Neural cell (in vitro differentiated cells): ENCODE data around the gene FLYWCH2. TPM values are rescaled to one million over a fixed set of nuclear protein-coding genes. Genes with fewer than 3 reads are reported as not detected.

Source experiments
- H2AFZ ChIP-seq: fragments of 200-600, 300-800 bp; sonication (generic), shearing (Covaris generic); 2 replicates; pipeline ENCODE4 v1.6.0; 2014; ENCODE audit warnings: low read depth, mild to moderate bottlenecking, antibody characterized with exemption, low read length, moderate library complexity
- H3F3A ChIP-seq: fragments of 200-600 bp; shearing (Covaris generic); 2 replicates; pipeline ENCODE4 v1.6.1; 2016; ENCODE audit warnings: mild to moderate bottlenecking, moderate library complexity, mixed read lengths, antibody characterized with exemption, low read length; ENCODE audit not compliant: insufficient read depth, poor library complexity, severe bottlenecking
- H3K27ac ChIP-seq: fragments of 200-600, 300-800 bp; sonication (generic), shearing (Covaris generic); 2 replicates; pipeline ENCODE4 v1.5.1; 2014; ENCODE audit warnings: mild to moderate bottlenecking, low read length, moderate library complexity
- H3K27me3 ChIP-seq: fragments of 300-800, 200-600 bp; sonication (generic), shearing (Covaris generic); 2 replicates; pipeline ENCODE4 v1.6.0; 2014; ENCODE audit warnings: mild to moderate bottlenecking, low read depth, low read length, moderate library complexity; ENCODE audit not compliant: insufficient read depth
- H3K36me3 ChIP-seq: fragments of 300-800, 200-600 bp; sonication (generic), shearing (Covaris generic); 2 replicates; pipeline ENCODE4 v1.5.1; 2014; ENCODE audit warnings: mild to moderate bottlenecking, antibody characterized with exemption, low read length, moderate library complexity; ENCODE audit not compliant: insufficient read depth
- H3K4me2 ChIP-seq: fragments of 300-800, 200-600 bp; sonication (generic), shearing (Covaris generic); 2 replicates; pipeline ENCODE4 v1.6.0; 2014; ENCODE audit warnings: mild to moderate bottlenecking, low read length
- H3K4me3 ChIP-seq: fragments of 300-800, 200-600 bp; sonication (generic), shearing (Covaris generic); 2 replicates; pipeline ENCODE4 v1.5.1; 2014; ENCODE audit warnings: mild to moderate bottlenecking, low read length, moderate library complexity
- H3K79me2 ChIP-seq: fragments of 200-600 bp; shearing (Covaris generic); replicated peaks from 2 replicates; pipeline ENCODE4 v1.6.0; 2014; ENCODE audit warnings: mild to moderate bottlenecking, low read length, moderate library complexity; ENCODE audit not compliant: insufficient read depth
- H3K9ac ChIP-seq: fragments of 300-800, 200-600 bp; sonication (generic), shearing (Covaris generic); 2 replicates; pipeline ENCODE4 v1.6.1; 2016; ENCODE audit warnings: mild to moderate bottlenecking, low read length, mixed read lengths
- H3K9me2 ChIP-seq: fragments of 200-600 bp; shearing (Covaris generic); 2 replicates; pipeline ENCODE4 v1.6.1; 2016; ENCODE audit warnings: mild to moderate bottlenecking, low read length, mixed read lengths; ENCODE audit not compliant: insufficient read depth
- H3K9me3 ChIP-seq: fragments of 200-600, 300-800 bp; sonication (generic), shearing (Covaris generic); 2 replicates; pipeline ENCODE4 v1.6.1; 2016; ENCODE audit warnings: mild to moderate bottlenecking, mixed run types, low read length, moderate library complexity, mixed read lengths
- H4K20me1 ChIP-seq: fragments of 200-600 bp; shearing (Covaris generic); 2 replicates; pipeline ENCODE4 v1.6.1; 2016; ENCODE audit warnings: mild to moderate bottlenecking, mixed run types; ENCODE audit not compliant: insufficient read depth
- CTCF ChIP-seq: fragments of 450-650 bp; IDR thresholded peaks from 2 replicates; pipeline ENCODE4 v1.5.1; 2014; ENCODE audit warnings: antibody characterized with exemption, mild to moderate bottlenecking, moderate library complexity; ENCODE audit not compliant: poor library complexity, severe bottlenecking
- EP300 ChIP-seq: fragments of 450-650 bp; conservative IDR thresholded peaks from 2 replicates; pipeline ENCODE4 v1.6.1; 2014; ENCODE audit warnings: antibody characterized with exemption, mild to moderate bottlenecking, moderate library complexity; ENCODE audit not compliant: poor library complexity, severe bottlenecking
- EZH2 ChIP-seq: fragments of 200-600, 300-800 bp; shearing (Covaris generic), sonication (generic); IDR thresholded peaks from 2 replicates; pipeline ENCODE4 v1.6.1; 2014; ENCODE audit warnings: antibody characterized with exemption, low read length, borderline replicate concordance, mild to moderate bottlenecking; ENCODE audit not compliant: insufficient read depth, poor library complexity, severe bottlenecking
- MXI1 ChIP-seq: fragments of 450-650 bp; conservative IDR thresholded peaks from 2 replicates; pipeline ENCODE4 v1.6.1; 2014; ENCODE audit warnings: antibody characterized with exemption, mild to moderate bottlenecking; ENCODE audit not compliant: poor library complexity, severe bottlenecking
- POLR2AphosphoS5 ChIP-seq: IDR thresholded peaks from 2 replicates; pipeline ENCODE4 v1.6.1; 2012
- RAD21 ChIP-seq: fragments of 450-650 bp; conservative IDR thresholded peaks from 2 replicates; pipeline ENCODE4 v1.6.1; 2014; ENCODE audit warnings: antibody characterized with exemption, mild to moderate bottlenecking, moderate library complexity
- REST ChIP-seq: IDR thresholded peaks from 2 replicates; pipeline ENCODE4 v1.6.1; 2012; ENCODE audit warnings: borderline replicate concordance
- SMC3 ChIP-seq: fragments of 450-650 bp; conservative IDR thresholded peaks from 2 replicates; pipeline ENCODE4 v1.6.1; 2014; ENCODE audit warnings: antibody characterized with exemption, mild to moderate bottlenecking, moderate library complexity; ENCODE audit not compliant: poor library complexity
- TAF1 ChIP-seq: IDR thresholded peaks from 2 replicates; pipeline ENCODE4 v1.6.1; 2012; ENCODE audit warnings: low read depth
- polyA plus RNA-seq: library from polyadenylated mRNA; depleted of rRNA; stranded (reverse); fragments of >200 nt; gene quantifications from 2 replicates; pipeline ENCODE4 v1.2.3, GENCODE V29; 2014

The FLYWCH2 gene
- polyA plus RNA-seq, 1 donor from 2014 or later, result 193 TPM

- Histone ChIP-seq H3K36me3 (no peaks in the 10 kb centered on the region), H3K27me3 (no peaks in the 10 kb centered on the region), H3K9ac (no peak overlapping the region), H2AFZ (no peak overlapping the region), H3K79me2 (no peaks in the 10 kb centered on the region), H3K27ac (no peak overlapping the region), H3K9me3 (no peaks in the 10 kb centered on the region), H3K9me2 (no peaks in the 10 kb centered on the region), H3K4me3 (no peak overlapping the region), H3F3A (no peaks in the 10 kb centered on the region), H4K20me1 (no peaks in the 10 kb centered on the region), H3K4me2 (no peak overlapping the region)
- TF ChIP-seq REST, result no peak
- TF ChIP-seq MXI1, result no peak
- TF ChIP-seq CTCF, result no peak
- TF ChIP-seq EZH2, result no peak
- TF ChIP-seq EP300, result no peak
- TF ChIP-seq POLR2AphosphoS5, result no peak
- TF ChIP-seq TAF1, result no peak
- TF ChIP-seq RAD21, result no peak
- no peak for TF ChIP-seq SMC3
Observed at GRCh38 chr16:2924901-2925755, 42.1 kb downstream of the FLYWCH2 start.

GRCh38 chr16:2925951-2926649 is 43.1 kb downstream of the FLYWCH2 start:
- Histone ChIP-seq H3K4me3 (no peak overlapping the region), H3F3A (no peaks in the 10 kb centered on the region), H3K9me3 (no peaks in the 10 kb centered on the region), H2AFZ (no peak overlapping the region), H3K27ac (no peak overlapping the region), H4K20me1 (no peaks in the 10 kb centered on the region), H3K9ac (no peak overlapping the region), H3K9me2 (no peaks in the 10 kb centered on the region), H3K27me3 (no peaks in the 10 kb centered on the region), H3K79me2 (no peaks in the 10 kb centered on the region), H3K36me3 (no peaks in the 10 kb centered on the region), H3K4me2 (no peak overlapping the region)
- no peak for TF ChIP-seq REST
- TF ChIP-seq EZH2, result no peak
- TF ChIP-seq TAF1, result no peak
- no peak for TF ChIP-seq SMC3
